Hematopoietic multipotent progenitor cell treated with erythropoietin and hydrocortisone succinate and interleukin-3 and kit ligand, for 15 days (in vitro differentiated cells): Measurements from ENCODE around the gene SMYD2.

Experiments
- DNase-seq: peaks from one replicate; pipeline ENCODE4 v3.0.0-alpha.2; 2015; ENCODE audit warnings: low spot score

SMYD2 gene

DNA sequence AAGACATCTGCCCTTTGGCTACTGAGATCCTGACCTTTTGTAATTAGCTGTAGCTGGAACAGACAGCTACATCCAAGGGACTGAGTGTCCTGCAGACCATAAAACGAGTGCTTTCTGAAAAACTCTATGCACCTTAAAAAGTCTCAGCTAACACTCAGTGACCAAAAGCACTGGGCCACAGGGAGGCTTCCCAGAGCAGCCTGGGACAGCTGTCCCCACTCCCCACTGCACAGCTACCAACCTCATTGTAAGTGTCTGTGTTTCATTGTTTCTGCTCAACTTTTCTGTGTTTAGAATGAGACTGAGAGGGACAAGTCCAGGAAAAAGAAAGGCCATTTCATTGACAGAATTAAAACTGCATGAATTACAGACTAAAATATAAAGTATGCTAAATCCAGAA, 80.7 kb downstream of the SMYD2 start:
- DNase-seq, result no peak

DNA sequence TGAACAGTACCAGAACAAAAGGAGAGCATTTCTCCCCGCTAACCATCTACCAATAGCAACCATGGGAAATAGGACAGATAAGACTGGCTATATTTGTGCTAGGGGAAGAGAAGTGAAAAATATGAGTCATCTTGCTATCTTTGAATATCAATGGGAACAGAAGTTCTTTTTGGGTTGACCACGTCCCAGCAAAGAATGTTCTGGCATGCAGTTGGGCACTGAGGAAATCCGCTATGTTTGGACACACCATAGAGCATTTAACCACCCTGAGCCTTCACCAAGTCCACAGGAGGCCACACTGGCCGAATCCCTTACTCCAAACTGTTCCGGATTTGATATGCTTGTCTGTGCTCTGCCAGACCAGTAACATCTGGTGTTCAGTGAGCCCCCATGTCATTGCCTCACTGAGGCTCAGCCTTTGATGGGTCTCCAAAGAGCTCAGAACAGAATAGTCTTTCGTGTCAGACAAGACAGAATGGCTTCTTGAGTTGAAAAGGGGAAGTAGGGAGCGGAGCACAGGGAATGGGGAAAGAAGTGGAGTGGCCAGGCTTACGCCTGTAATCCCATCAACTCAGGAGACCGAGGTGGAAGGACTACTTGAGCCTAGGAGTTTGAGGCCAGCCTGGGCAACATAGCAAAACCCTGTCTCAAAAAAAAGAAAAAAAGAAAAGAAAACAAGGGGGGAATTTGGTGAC, 81.4 kb downstream of the SMYD2 start:
- no peak for DNase-seq

DNA sequence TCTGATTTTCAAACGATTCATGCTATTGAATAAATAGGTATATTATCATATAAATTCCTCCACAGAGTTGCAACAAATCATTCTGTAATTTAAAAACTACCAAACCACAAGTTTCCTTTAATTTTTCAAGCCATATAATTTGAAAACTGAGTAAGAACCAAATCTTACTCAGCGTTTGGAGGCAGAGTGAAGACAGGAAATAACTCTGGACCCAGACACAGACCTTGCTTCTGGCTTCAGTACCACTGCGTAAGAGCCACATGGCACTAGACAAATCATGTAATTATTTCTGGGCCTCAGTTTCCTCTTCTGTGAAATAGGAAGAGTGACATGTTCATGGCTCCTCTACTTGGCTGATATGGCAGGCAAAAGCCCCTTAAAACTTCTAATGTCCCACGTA, 82.4 kb downstream of the SMYD2 start:
- DNase-seq, result no peak

DNA sequence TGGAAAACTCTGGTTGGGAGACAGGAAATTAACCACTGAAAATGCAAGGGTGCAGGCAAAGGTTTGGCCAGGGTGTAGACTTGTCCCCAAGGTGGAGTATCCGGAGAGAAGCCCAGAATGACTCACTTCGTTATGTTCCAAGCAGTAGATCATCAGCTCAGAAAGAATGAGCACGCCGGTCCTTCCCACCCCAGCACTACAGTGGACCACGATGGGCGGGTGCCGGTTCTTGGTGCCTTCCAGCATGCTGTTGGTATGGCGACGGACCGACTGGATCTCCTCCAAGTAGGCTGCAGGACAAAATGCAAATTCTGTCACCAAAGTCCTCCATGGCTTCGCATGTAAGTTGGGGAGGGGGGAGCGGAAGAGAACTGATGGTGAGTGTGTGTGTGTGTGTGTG, 83.4 kb downstream of the SMYD2 start:
- DNase-seq, result no peak

DNA sequence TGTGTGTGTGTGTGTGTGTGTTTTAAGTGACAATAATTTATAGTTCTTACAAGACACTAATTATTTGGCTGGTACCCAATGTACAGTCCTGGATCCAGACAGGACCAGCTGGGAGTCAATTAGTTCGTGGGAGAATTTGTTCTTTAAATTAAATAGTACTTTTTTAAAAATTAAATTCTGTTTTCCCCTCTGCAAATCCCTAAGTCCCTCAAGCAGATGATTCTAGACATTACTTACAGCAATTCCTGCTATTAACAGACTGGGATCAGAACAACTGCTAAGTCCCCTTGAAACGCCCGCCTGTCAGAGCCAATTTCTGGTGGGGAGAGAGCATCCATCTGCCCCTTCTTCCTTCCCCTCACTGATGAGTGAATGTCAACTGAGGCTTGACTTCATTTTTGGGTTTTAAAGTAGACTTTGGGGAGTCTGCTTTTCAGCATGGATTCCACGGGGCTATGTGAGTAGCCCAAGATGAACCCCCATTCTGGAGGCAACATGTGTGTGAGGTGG, 83.9 kb downstream of the SMYD2 start:
- no peak for DNase-seq

- DNase-seq, result no peak
Measured at GRCh38 chr1:214367841-214368240, 86.9 kb downstream of the SMYD2 start.

- no peak for DNase-seq
Measured at GRCh38 chr1:214369364-214369763, 88.4 kb downstream of the SMYD2 start.

GRCh38 chr1:214370615-214371014, 89.7 kb downstream of the SMYD2 start:
- no peak for DNase-seq

DNA sequence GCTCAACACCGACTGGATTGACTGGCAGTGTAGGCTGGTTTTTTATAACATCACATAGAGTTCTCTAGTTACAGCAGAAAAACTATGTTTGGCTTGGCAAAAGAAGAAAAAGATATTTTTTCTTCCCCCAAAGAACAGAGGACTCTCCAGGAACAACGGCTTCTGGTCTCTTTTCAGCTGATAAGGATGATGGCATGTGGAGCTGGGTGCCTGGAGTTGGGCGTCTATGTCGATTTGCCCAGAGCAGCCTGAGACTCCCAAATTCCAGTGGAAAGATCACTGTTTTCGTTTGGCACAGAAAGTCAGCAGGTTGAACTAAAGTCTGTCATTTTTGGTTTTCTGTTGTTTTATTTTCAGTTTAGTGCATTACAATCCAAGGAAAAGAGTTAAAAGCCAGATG, 91.1 kb downstream of the SMYD2 start:
- no peak for DNase-seq

DNA sequence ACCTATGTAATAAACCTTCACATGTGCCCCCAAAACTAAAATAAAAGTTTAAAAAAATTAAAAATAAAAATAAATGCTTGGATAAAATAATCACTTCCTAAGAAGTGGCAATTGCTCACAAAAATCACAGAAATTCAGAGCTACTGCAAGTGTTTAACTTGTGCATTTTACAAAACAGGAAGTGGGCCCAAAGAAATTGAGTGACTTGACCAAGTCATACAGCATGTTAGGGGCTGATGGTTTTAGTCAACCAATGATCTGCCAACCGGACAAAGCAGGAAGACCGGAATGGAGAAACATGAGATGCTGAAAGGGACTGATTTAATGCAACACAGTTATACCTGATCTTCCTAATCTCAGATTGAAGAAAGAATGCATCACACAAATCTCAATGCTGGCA, 96.5 kb downstream of the SMYD2 start:
- DNase-seq, result no peak

GRCh38 chr1:214377886-214378285, 96.9 kb downstream of the SMYD2 start:
- no peak for DNase-seq

GRCh38 chr1:214378492-214378891, 97.5 kb downstream of the SMYD2 start:
- DNase-seq, result no peak

DNA sequence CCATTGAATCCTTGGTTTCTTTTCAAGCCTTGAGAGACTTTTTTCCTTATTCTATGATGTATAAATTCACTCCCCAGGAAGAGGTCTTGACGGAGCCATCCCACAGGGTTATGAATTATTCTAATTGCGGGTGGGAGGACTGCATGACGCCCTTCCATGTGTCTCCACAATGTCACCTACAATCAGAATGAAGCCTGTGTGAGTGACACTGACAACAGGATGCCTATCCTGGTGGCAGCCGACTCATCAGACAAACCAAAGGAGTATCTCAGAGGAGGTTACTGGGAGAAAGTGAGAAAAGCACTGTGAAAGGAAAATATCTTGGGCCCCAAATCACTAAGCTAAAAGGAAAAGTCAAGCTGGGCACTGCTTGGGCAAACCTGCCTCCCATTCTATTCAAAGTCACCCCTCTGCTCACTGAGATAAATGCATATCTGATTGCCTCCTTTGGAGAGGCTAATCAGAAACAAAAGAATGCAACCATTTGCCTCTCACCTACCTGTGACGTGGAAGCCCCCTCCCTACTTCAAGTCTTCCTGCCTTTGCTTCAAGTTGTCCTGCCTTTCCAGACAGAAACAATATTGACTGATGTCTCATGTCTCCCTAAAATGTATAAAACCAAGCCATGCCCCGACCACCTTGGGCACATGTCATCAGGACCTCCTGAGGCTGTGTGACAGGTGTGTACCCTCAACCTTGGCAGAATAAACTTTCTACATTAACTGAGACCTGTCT, 98.4 kb downstream of the SMYD2 start:
- DNase-seq, result no peak

DNA sequence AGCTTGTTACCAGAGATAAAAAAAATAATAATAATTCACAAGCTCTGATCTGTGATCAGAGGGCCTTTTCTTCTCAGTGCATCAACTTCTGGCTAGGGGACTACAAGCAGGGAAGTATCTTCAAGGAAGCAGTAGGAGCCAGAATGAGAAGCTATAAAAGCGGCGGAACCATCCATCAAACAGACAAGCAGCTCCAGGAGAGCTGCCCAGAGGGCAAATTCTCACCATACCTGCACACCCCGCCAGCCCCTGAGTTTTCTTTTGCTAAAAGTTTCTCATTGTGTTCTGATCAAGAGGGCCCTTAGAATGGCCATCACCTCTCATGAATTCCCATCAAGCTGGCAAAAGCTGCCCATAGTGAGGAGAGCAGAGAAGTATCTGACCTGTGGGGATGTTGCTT, 99.4 kb downstream of the SMYD2 start:
- DNase-seq, result no peak

DNA sequence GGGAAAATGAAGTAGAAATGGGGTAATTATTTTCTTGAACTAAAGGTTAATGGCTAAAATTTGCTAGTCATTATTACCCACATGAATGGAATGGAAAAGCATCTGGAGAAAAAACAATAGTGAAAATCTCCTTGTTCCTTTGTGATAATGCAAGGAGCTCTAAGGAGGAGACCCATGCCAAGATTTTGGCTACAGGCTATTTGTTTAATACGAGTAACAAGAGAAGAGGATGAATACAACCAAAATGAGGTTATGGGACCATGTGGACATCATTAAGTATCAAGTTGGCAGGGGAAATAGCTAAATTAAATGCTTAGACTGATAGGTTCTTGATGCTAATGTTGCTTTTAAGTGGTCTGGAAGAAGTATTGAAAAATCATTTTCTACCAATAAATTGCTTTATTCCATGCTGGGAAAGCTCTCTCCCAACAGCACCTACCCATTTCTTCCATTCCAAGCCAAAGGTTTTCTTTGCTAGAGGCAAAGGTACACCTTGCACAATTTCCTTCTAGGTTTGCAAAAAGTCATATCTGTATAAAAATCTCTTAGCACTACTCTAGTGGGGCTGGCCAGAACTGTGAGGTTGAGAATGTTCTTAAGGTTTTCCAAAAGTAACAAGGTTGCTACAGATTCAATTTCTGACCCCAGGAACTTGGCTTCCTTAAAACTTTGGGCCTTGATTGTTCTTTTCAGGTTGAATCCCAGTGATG, 100.2 kb downstream of the SMYD2 start:
- no peak for DNase-seq

GRCh38 chr1:214383381-214384372, 102.7 kb downstream of the SMYD2 start:
- DNase-seq, result no peak

DNA sequence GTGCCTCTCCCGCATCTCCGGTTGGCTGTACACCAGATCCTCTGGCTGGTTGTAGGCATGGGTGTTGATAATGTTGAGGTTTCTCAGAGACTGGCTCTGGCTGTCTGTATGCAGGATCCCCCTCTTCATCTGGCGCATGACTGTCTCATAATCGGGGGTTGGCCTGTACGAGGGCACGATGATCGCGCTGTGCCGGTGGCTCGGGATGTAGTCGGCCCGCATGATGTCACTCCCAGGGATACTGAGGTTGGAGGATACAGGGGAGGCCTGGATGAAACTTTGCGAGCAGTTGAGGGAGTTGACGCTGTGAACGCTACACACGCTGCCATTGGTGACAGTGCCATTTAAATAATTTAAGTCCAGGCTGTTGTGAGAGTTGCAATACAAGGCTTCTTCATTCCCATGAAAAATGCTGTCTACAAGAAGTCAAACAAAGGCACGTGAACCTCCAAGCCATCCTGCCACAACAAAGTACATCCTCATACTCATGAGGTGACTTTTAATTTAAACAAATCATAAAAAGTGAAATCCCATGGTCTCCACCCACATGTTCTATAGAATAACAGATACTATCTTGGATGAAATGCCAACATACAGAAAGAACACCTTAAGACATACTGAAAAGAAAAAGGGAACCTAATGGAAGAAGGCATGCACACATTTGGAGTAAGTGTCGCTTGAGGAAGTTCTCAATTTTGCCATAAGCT, 103.6 kb downstream of the SMYD2 start:
- DNase-seq, result no peak

GRCh38 chr1:214385428-214385827, 104.5 kb downstream of the SMYD2 start:
- no peak for DNase-seq

DNA sequence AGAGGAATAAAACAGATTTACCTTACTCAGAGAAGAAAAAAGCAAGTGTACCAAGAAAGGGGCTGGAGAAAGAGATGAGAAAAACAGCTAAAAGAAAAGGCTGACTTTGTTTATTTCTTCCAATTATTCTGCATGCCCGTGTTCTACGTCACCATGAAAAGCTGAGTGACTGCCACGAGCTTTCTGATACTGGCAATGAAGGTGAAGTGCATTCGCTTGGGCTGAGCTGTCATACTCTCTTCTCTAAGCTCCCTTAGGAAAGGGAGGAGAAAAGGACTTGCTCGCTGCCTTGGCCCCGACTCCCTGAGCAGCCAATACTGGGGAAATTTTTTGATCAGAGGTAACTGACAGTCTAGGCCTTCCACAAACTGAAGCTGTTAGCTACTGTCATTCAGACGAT, 105.4 kb downstream of the SMYD2 start:
- DNase-seq, result no peak
